GM12892 (cell line): ENCODE results near the gene FIGNL2.

Experiments
- POLR2A ChIP-seq: IDR thresholded peaks from 2 replicates; pipeline ENCODE4 v1.6.1; 2011; ENCODE audit warnings: low read depth, low read length, control low read depth
- POLR2AphosphoS5 ChIP-seq: IDR thresholded peaks from 2 replicates; pipeline ENCODE4 v1.6.1; 2011; ENCODE audit warnings: low read depth, low read length, control low read depth

DNA sequence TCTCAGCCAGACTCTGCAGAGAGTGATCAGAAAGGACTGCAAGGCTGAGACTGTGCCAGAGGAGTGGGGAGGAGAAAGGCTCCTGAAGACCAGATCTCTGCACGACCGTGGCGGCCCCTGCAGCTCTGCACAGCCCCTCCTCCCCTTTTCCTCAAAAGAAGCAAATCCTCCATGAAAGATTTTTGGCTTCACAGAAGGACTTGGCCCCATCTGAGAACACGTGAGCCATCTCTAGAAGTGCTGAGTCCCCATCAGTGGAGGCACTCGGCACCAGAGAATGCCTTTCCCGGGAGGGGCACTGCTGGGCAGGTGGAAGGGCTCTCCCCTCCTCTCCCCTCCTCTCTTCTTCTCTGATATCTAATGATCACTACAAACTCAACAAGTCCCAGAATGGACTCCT lies 6.8 kb downstream of the FIGNL2 start:
- TF ChIP-seq POLR2AphosphoS5, result no peak
- TF ChIP-seq POLR2A, result no peak
